Cerebellar cortex (tissue), 1 donor: ENCODE measurements around the gene GPR50.

ENCODE experiments used
- DNase-seq: peaks from one replicate; pipeline ENCODE4 v3.0.0-alpha.2; 2015; ENCODE audit warnings: low spot score

Gene GPR50

DNA sequence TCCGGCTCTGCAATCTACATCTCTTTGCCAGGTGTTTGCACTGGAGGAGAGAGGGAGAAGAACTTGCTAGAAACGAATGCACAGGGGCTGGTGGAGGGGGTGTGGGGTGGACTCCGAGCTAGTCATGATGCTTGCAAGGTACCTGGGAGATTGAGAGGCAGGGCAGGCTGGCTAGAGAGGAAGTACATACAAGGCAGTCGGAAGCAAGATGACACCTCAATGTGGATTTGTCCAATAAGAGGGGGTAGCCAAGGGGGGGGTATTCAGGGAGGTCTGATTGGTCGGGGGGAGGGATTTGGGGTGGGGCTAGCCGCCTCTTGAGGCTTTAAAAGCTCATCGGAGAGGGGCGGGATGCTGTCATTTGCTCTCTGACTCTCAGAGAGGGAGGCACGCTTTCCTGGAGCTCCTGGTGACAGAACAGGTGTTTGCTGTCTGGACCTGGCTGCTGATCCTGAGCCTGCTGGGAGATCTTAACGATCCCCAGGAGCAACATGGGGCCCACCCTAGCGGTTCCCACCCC is at the start of gene GPR50:
TSS of gene GPR50 (plus strand) at position 354 of the 520 bp plus-strand sequence. CDS start at position 492, 138 bp downstream.
- DNase-seq = no peak

DNA sequence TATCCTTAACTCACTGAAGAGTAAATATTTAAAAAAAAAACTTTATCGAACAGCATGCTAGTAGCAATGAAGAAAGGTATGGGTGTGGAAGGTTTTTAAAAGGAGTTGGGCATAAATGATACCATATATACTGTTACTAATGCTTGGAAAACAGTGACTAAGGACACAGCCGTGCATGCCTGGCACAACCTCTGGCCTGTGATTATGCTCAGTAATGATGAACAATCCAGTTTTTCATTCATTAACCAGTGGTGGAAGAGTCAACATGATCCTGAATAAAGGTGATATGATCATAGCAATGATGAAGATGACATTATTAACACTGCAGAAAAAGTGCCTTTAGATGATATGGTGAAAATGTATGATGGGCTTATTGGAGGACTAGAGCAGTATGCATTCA is 43.9 kb upstream of the GPR50 start:
- DNase-seq = no peak

DNA sequence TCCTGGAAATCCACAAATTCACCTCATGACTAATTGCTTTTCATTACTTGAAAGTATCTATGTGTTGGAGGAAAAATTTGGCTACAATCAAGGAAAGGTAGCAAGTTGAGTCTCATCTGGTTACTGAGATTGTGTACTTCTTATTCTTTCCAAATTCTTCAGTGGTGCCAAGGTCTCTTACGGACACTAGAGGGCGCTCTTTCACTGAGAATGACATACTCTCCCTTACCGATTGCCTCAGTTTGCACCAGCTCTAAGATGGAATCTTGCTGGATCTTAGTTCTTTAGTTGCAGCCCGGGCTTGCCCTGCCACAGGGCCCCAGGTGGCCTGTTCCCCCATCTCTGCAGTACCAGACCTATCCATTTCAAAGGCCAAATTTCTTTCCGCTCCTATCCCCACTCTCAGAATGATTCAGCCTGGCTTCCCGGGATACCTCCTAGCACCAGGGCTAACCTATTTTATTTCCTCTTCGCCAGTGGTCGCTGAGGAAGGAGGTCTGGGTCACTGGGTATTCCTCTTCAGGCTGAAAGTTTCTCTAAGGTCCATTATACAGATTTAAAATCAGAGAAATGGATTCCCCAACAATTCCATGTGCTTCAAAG is 24.6 kb upstream of the GPR50 start:
- DNase-seq = peak; percentile 40

DNA sequence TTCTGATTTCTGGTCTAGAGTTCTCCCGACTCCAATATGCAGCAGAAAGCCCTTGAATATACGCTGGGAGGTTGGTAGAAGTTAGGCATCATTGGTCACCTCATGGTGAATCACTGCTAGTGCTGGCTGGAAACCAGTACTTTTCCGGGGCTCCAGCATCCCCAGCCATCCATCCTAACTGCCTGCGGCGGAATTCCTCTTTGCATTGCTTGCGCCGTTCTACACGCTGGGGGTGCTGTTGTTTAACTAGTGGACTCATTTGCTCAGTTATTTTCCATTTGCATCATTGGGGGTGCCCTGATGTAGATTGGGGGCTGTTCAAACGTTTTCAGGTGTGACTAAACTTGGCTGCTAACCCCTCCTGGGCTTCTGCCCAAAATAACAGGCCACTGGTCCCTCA is 23.3 kb upstream of the GPR50 start:
- no peak for DNase-seq

DNA sequence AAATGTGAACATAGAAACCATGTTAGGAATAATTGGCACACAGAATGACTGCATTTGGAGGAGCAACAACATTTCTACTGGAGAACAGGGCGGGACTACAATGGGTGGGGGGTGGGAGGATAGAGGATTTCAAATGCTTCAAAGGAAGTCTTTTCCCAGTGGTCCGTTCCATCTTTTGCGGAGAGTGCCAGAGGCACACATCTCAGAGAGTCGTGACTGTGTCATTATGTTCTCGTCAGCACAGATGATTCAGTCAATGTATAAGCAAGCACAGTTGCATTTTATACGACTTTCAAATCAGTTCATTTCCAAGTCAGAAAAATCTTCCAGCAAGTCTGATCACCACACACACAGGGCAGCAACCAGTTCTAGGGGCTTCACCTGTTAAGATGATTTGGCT is 22.7 kb upstream of the GPR50 start:
- no peak for DNase-seq

DNA sequence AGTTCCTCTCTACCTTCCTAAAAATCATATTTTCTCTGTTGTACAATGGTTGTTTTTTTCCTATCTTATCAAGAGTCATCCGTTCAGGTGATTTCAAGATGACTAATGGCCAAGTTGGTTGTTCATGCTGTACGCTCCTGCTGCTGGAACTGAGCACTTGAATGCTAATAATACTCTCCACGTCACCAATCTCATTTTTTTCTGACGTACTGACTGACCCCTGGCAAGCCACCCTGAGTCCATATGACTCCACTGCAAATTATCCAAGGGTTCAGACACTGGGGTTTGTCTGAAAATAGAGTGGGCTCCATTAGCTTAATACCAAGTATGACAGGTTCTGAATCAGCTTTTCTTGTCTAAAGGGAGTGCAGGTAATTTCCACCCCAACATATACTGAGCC is 21.1 kb upstream of the GPR50 start:
- no peak for DNase-seq

DNA sequence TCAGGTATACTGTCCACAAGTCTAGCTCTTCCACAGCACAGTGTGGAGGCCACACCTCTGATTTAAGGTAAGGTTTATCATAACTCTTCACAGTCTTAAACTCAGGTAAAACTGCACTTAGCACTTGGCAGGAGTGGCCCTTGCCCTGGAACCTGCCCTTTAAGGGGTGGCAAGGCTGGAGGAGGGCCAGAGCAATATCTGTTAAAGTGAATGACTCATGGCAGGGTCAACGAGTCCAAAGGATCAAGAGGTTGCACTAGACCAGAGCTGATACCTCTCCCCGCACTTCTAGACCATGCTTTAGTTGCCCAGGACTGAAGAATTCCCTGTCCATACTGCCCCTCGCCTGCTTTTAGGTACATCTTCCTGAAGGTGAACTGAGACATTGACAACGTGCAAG is 14.7 kb upstream of the GPR50 start:
- no peak for DNase-seq

DNA sequence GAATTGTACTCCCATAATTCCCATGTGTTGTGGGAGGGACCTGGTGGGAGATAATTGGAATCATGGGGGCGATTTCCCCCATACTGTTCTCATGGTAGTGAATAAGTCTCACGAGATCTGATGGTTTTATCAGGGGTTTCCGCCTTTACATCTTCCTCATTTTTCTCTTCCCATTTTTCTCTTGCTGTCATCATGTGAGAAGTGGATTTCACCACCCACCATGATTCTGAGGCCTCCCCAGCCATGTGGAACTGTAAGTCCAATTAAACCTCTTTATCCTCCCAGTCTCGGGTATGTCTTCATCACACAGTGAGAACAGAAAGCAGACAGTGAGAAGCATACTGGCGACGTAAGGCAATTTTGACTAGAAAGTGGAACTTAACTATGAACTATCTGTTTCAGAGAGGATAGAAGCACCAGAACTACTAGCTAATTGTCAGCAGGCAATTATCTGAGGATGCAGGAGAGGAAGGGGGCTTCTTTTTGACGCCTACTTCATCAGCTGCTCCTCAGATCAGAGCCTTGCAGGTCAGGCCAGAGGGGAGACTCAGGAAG is 8.5 kb upstream of the GPR50 start:
- no peak for DNase-seq

DNA sequence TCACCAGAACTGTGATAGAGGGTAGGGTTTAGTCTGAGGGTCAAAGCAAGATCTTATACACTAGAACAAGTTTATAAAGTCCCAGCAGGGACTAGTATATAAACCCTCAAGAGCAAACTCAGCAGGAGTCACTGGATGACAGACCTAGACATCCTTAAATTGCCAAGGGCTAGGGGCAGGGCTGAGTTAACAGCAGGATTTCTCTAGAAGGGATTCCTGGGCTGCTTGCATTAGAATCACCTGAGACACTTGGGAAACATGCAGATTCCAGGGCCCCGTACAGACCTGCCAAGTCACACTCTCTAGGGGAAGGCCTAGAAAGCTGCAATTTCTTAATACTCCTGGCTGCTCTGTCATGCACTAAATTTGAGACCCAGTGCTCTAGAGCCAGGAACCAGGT is 6.6 kb upstream of the GPR50 start:
- no peak for DNase-seq

DNA sequence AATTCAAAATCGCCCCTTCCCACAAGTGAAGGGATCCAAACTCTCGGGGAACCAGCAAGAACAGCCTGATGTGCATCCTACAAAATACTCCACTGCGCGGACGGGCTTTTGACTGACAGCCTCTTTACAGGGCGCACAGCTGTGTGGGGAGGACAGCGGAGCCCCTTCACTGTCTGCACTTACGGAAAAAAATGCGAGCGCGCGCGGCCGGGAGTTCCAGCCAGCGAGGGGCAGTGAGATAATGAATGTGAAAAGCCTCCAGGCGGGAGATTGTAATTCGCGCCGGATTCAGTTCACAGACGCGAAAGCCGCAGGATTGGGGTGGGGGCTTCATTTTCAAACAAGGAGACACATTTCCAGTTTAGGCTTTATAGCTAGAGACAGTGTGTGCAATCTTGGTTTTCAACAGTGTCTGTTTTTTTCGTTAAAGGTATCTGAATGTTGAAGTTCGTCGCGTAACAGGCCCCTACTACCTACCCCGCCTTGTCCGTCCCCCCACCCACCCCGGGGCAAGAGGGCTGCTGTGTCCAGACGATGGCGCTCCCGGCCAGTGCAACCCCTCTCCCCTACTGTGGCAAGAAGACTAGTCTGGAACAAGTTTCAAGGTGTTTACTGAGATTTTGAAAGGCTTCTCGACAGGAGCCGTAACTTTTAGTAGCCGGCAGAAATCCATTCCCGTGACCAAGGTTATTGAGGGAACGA is 1.7 kb upstream of the GPR50 start:
- no peak for DNase-seq

DNA sequence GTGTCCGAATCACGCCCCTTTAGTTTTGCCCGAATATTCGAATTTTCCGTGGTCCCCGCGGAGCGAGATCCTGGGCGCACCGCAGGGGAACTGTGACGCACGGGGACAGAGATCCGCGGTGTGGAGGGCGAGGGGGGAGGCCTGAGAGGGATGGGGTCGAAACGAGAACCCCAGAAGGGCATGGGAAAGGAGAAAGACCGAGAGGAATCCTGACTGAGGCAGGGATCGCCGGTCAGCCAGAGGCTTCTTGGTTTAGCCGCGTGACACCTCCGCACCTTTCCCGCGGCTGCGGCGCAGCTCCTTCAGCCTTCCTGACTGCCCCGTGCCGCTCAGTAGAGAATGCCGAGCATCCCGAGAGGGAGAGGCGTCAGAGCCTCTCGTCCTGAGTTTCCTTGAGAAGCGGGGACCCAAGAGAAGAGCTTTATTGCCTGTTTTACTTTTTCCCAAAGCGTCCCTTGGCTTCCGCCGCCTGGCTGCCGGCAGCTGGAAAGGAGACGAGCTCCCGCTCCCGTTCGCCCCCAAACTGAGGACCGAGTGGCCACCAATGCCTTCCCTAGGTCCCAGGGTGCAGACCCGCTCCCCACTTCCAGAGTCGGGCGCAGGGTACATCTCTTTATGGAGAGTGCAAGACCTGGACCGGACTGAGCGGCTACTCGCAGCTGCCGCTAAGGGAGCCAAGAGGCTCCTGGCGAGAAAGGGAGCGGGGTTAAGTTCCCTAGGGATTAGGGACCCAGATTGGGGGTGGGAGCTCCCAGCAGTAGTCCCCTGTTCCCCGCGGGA is 911 bp upstream of the GPR50 start:
- no peak for DNase-seq

DNA sequence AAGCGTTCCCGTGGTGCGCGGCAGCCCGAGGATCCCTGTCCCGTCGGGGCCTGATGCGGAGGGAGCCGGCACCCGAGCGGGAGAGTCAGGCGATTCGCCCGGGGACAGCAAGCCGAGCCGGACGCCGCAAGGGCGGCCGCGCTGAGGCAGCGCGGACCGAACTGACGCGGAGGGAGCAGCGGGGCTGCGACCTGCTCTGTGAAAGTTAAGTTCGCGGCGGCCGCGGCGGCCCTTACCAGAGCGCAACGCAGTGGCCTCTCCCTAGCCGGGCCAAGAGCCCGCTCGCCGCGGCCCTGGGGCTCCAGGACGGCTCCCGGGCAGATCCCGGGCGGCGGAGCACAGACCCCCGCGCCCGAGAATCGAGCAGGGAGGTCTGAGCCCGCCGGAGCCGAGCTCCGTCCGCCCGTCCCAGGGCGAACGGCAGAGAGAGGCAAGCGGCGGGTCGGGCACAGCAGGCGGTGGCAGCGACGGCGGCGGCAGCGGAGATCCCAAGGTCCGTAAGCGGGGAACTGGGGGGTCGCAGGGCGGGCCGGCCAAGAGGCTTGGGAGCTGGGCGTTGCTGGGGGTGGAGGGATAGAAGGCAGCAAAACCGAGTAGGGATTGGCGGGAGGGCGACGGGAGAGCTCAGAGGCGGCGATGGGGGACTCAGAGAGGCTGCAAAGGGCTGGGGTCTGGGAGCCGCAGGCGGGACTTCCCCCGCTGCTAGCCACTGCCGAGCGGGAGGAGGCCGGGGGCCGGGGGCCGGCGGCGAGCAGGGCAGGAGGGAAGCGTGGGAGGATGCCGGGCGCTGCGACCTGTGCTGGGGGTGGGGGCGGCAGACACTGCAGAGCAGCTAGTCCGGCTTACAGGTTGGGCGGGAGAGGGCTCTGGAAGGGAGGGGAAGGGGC is 1.0 kb downstream of the GPR50 start:
- DNase-seq = no peak

DNA sequence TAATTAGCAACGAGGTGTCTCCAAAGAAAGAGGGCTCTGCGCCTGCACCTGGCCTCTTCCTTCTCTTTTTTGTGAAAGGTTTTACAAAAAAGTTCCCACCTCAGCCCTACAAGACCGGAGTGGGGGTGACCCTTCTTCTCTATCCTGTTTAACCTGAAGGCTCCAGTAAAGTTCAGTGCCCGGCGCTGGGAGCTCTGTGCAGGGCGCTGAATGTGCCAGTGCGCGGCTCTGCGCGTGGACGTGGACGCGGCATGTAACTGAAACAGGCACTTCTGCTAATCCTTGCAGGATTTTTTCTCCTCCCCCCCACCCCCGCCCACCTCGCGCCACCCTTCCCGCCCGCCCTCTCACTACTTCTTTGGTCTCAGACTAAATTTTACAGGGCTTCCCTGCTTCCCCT is 2.4 kb downstream of the GPR50 start:
- no peak for DNase-seq

DNA sequence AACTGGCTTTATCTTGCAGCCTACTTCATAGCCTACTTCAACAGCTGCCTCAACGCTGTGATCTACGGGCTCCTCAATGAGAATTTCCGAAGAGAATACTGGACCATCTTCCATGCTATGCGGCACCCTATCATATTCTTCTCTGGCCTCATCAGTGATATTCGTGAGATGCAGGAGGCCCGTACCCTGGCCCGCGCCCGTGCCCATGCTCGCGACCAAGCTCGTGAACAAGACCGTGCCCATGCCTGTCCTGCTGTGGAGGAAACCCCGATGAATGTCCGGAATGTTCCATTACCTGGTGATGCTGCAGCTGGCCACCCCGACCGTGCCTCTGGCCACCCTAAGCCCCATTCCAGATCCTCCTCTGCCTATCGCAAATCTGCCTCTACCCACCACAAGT is 4.0 kb downstream of the GPR50 start:
- no peak for DNase-seq

DNA sequence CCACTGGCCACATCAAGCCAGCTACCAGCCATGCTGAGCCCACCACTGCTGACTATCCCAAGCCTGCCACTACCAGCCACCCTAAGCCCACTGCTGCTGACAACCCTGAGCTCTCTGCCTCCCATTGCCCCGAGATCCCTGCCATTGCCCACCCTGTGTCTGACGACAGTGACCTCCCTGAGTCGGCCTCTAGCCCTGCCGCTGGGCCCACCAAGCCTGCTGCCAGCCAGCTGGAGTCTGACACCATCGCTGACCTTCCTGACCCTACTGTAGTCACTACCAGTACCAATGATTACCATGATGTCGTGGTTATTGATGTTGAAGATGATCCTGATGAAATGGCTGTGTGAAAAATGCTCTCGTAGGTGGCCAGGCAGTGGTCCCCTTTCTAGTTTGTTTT is 4.7 kb downstream of the GPR50 start:
- no peak for DNase-seq

DNA sequence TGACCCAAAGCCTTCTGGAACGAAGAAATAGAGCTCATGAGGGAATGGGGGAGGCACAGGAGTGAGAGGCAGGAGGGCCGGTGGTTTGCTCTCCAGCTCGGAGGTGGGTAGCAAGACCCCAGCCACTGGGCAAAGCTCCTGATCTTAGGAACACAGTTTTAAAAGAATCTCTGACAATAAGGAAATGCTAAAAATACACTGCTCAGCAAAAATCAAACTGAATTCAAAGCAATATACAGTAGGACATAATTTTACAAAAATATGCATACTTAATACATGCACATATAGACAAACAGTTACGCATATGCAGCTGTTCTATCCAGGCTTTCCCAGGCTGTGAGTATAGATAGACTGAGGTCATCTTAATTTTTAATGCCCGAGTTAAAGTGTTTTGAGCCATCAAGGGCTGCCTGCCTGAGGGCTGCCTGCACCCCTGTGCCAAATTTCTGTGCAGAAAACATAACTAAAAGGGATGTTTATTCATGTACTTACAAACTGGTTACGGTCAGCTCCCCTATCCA is 6.9 kb downstream of the GPR50 start:
- DNase-seq = no peak

DNA sequence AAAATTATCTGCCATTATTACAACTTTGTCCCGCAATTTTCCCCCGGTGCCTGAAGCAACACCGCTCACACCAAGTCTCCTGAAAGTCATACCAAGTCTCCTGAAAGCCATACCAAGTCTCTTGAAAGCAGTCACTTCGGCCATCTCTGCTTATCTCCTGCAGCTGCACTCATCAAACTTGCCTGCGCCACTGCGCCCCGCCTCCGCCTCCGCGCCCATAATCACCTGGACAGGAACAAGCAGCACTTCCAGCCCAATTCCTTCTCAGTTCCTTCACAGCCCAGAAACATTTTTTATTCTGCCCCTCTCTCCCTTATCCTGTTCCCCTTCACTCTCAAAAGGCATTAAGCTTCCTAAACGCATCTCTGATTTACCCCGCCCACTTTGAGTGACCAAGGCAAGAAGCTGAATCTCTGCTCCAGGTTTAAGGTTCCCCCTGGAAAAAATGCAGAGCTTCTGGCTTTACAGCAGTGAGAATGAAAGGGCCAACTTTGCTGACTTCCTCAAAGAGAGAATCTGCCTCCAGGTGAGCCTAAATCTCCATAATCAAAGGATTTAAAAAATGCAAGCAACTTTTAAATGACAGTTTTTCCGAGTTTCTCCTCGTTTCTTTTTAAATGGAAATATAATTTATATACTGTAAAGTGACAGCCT is 7.7 kb downstream of the GPR50 start:
- DNase-seq = no peak

DNA sequence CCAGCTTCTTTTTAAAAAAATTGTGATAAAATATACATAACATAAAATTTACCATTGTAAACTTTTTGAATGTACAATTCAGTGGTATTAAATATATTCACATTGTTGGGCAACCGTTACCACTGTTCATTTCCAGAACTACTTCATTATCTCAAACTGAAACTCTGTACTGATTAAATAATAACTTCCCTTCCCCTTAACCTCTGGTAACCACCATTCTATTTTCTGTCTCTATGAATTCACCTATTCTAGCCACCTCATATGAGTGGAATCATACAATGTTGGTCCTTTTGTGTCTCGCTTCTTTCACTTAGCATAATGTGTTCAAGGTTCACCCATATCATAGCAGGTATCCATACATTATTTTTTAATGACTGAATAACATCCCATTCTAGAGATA is 8.3 kb downstream of the GPR50 start:
- no peak for DNase-seq

DNA sequence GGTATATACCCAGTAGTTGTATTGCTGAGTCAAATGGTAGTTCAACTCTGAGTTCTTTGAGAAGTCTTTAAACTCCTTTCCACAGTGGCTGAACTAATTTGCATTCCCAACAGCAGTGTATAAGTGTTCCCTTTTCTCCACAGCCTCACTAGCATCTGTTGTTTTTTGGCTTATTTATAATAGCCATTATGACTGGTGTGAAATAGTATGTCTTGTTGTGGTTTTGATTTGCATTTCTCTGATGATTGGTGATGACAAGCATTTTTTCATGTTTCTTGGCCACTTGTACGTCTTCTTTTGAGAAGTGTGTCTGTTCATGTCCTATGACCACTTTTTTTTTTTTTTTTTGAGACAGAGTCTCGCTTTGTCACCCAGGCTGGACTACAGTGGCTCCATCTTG is 30.5 kb downstream of the GPR50 start:
- DNase-seq = no peak

DNA sequence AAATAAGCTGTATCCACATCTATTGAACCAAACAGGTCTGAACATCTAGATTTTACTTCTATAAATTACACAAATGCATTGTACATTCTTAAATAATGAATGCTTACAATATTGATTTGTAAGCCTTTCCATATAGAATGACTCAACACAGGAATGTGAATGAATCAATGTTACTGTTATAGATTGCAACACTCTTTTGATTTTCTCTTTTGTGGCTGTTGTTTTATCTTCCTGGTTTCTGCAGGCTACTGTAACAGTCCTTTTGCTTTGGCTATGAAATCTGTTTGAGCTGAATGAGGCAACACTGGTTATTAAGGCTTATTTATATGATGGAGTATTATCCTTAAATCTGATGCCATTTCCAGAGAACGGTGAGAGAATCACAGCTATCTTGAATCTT is 49.5 kb downstream of the GPR50 start:
- no peak for DNase-seq

DNA sequence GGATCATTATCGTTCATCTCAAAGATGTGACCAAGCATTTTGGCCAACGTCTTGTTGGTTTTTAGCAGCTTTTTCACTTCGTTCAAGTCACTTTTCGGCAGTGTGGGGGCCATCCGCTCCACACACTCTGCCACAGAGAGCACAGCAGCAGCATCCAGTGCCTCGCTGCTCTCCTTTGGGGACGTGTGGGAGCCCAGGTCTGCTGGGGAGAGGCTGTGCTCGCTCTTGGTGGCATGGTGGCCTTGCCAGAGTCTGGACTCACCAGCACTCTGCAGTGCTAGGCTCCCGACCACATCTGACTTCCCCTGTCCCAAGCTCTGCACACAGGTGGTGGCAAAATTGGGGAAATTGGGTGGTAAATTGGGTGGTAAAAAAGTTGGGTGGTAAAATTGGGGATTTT is 50.6 kb downstream of the GPR50 start:
- DNase-seq = no peak
